GM19463 (cell line): Measurements from ENCODE around the gene GPX6.
"Not testable (repeated sequence)": the region's sequence is repeated elsewhere in the genome, so short reads cannot be mapped to it uniquely, and the experiment has no call there.

Experiments used
- ATAC-seq: cut with Tn5 transposase; IDR thresholded peaks from one replicate; pipeline ENCODE4 v1.9.1; 2021; ENCODE audit warnings: mild to moderate bottlenecking, moderate library complexity; ENCODE audit not compliant: unreplicated experiment

The GPX6 gene

DNA sequence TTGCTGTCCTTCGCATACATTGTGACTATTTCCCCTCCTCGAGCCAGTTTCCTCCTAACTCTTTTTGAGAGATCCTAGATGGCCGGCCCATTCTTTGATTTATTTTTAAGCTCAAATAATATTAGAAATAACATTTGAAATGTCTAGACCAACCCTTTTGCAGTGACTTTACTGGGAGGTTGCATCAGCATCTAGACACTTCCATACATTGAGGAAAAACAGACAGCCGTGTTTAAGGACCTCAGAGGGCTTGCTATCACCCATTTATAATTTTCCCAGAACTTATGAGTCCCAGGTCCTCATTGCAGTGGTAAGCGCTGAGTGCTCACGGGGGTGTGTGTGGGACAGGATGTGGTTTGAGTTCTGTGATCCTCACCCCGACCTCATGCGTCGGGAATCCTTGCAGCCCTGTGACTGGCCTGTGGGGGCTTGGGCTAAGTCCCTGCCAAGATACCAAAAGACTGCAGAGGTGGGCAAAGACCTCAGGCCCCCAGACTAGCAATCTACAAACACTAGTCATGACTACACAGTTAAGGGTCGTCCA lies 10.0 kb upstream of the GPX6 start, which contains the start of gene GPX5:
GPX5 (plus strand) TSS at position 386 of the 544 bp plus-strand sequence; CDS start at position 519, 133 bp downstream.
- ATAC-seq = no peak

DNA sequence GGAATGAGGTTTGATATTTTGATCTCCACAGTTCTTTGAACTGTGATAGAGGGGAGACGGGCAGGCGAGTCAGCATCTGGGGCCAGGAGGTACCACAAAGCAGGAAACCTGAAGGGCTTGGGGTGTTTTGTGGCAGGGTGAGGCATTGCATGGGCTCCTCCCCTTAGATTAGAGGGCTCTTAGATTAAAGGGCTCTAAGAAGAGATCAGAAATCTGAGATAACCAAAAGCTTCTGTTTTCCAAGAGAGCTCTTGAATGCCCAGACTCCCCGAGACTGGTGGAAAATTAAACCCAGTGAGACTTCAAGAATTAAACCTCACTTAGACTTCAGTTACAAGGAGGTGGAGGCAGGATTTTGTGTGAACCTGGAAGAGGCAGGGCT lies 7.6 kb upstream of the GPX6 start:
- no peak for ATAC-seq

DNA sequence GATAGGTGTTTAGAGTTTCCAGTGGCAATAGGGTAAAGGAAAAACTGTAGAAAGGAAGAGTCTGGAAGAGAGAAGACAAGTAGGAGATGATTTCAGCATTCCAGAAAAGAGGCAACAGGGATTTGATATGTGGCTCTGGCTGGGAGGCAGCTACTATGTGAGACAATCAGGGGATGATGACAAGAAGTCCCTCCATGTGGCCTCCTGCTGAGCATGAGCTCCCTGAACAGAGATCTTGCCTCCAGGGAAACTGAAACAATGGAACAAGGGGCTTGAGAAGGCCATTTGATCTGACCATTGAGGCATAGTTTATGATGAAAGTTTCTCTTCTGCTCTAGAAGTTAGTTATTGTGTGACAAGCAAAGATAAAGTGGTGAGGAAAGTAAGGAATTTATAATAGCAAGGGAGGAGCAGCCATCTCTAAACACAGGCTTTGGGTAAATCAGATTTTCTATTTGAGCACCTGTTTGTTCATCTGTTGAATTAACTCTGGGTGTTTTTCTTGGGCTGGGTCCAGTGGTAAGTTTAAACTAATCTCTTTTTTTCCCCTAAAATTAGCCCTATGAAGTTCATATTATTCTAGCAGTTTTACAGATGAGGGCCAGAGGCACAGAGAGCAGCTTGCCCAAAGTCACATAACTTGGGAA lies 7.1 kb upstream of the GPX6 start:
- no peak for ATAC-seq

- no peak for ATAC-seq
Observed at GRCh38 chr6:28517964-28518363, 2.4 kb upstream of the GPX6 start.

GRCh38 chr6:28512387-28512786 lies 3.2 kb downstream of the GPX6 start:
- not testable (repeated sequence) for ATAC-seq

GRCh38 chr6:28511628-28512300 lies 3.8 kb downstream of the GPX6 start:
- no peak for ATAC-seq

DNA sequence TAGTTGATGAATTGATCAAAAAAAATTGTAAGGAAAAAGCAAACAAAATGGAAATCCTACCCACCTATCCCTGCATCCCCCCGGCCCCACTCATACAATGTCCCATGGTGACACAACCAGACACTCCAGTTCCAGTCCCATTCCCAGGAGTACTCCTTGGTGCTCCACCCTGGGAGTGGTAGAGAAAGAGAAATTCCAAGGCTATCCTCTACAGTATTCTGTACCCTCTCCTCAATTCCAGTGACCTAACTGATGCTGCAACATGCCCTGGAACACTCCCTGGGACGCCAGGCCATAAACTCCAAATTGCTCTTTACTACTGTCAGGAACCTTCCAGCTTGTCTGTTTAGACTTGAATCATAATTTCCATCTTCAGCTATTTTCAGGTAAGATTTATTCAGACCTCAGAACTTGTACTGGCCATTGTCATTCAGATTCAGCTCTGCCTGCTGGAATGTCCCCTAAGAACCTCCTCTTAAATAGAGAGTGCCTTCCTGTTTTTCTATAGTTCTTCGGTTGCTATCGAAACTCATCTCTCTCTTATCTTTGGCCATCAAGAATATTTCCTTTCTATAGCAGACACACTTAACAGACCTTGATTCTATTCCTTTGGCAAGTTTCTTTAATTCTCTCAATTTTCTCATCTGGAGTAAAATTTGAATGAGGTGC lies 8.7 kb downstream of the GPX6 start:
- no peak for ATAC-seq

DNA sequence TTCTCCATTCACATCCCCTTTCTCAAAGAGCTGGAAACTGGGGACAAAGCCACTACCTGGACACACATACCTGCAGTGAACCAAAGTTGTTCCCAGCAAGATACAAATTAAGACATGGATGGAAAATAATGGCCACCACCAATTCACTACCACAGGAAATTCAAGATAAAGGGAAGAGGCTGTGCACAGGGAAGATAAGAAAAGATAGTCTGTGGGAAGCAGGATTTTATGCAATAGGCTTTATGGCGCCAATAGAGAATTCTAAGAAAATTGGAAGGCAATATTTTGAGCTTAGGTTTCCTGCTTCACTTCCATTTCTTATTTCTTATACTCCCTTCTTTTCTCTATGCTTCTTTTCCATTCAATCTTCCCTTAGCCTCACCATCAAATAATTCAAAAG lies 9.9 kb downstream of the GPX6 start:
- no peak for ATAC-seq

- not testable (repeated sequence) for ATAC-seq
Observed at GRCh38 chr6:28502709-28503305, 12.8 kb downstream of the GPX6 start.

GRCh38 chr6:28502136-28502535 lies 13.5 kb downstream of the GPX6 start:
- ATAC-seq = not testable (repeated sequence)

GRCh38 chr6:28501259-28501658 lies 14.3 kb downstream of the GPX6 start:
- no peak for ATAC-seq

DNA sequence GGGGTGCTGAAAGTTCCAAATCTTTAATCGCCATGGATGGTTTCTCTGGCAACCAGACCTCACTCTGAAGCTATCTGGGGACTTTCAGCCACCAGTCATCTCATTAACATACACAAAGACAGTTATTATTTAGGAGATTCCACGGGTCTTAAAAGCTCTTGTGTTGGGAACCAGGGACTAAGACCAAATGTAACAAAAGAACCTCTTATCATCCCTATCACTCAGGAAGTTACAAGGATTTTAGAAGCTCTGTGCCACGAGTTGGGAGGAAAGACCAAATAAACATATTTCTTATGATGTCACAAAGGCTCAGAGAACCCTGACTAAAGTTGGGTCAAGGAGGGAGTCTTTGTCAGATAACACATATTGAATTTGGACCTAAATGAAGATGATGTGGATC lies 17.7 kb downstream of the GPX6 start:
- ATAC-seq = no peak

DNA sequence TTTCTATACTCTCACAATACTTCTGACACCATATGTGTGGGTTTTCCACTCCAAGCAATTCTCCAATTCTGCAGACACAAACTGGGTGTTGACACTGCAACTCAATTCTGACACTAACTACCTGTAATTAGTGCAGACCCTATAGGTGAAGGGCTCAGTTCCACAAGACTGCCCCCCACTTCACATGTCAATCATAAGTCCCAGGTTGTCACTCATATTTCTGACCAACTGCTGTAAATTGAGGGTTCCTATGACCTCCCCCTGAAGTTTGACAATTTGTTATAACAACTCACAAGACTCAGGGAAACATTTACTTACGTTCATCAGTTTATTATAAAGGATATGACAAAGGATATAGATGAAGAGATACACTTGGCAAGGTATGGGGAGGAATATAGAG lies 18.3 kb downstream of the GPX6 start:
- no peak for ATAC-seq

DNA sequence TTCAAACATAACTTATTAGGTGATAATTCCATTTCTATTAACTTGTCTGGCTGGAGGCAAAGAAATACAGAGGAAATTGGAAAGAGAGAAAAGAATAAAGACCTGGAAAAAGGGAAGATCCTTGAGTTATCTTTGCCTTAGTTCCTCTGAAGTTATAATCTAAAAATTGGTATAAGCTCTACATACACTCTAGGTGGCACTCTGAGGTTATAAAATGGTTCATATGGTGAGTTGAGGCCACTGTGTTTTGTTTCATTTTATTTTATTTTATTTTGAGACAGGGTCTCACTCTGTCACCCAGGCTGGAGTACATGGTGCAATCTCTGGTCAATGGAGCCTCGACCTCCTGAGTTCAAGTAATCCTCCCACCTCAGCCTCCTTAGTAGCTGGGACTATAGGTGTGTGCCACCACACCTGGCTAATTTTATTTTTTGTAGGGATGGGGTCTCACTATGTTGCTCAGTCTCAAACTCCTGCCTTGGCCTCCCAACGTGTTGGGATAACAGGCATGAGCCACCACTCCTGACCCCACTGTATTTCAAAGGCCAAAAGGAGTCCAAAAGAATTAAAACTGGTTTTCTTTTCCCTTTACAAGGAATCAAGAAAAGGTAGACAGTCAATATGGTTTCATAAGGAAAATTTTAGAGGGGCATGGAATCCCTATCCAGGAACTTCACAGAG lies 19.4 kb downstream of the GPX6 start:
- no peak for ATAC-seq

DNA sequence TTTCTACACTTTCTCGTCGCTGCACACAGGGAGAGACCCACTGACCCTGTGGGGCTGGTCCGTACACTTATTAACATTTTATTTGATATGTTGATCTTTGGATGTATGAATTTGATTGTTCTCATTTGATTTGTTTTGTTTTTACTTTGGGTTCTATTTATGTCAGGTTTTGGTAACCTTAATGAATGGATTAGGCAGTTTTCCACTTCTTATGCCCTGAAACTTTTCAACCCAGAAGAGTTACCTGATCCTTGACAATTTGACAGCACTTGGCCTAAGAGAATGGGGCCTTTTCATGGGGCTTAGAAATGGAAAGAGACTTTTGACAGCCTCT lies 23.6 kb downstream of the GPX6 start:
- no peak for ATAC-seq

DNA sequence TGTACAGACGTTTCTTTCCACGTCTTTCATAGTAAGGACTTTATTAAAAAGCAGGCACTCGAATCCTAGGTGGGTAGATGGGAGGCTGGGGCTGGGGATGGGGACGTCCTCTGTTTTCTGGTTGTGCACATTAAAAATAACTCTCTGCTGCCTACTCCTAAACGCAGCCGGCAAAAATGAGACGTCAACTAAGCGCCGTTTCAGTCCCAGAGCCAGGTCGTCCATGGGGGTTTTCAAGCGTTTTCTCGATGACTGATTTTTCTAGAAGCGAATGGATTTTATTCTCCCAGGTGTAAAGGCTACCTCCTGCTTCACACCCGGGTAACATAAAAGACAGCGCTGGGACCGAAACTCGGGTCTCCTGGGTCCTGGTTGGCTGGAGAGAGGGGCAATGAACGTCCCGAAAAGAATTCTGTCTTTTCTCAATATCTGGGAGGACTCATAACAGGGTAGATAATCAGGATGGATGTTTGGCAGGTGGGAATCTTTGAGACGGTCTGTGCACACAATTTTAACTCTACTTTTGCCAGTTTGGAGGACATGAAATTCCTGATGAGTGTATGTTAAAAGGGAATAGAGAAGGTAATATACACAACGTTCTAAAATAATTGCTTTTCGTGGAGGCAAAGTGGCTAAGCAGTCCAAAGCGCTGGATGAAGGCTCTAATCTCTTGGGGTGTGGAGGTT lies 25.2 kb downstream of the GPX6 start:
- peak; percentile 26 for ATAC-seq

DNA sequence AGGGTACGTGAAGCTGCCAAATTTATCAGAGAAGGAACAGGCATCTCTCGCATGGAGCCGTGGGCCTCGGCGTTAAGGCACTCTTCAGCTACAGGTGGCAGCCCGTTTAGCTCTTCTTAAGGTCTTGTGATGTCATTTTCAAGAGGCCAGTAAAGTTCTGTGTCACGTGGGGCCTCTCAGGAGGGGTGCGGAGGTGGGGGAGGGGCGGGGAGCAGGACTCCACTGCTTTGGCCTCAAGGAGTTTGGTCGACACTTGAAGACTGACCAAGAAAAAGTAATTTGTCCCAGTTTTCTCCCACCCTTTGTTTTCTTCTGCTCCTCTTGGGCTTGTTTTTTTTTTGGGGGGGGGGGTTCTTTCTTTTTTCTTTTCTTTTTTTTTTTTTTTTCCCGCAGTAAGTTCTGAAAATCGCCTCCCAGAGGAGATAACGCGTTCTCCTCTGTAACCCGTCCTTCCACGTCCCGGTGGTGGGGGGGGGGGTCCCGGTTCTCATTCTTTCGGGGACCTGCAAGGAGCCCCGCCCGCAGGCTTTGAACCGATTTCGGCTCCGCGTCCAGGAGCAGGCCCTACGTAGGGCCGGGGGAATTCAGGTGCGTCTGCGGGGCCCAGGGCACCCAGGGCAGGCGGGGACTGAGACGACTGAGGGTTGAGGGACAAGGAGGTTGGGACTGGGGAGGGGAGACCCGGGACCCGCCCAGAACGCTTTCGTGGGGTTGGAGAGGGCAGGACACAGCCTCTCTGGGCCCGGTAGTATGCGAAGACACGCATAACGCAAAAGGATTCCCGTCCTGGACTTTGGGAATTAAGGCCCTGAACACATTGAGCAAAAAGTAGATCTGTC lies 26.0 kb downstream of the GPX6 start:
- peak; percentile 59 for ATAC-seq

DNA sequence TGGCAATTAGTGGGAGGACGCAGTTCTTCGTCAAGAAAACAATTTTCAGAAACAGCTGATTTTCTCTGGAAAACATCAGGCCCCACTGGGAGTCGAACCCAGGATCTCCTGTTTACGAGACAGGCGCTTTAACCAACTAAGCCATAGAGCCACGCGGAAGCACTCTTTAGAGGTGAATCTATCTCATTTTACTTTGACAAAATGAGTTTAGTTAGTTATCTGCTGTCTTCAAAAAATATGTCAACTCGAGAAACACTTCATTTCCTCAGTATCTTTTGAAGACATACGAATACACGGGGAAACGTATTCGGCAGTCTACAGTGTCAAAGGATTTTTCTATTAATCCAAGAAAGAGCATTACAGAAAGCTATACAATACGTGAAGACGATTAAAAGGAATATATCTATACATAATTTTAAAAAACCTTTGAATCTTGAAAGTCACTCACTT lies 26.7 kb downstream of the GPX6 start:
- no peak for ATAC-seq

DNA sequence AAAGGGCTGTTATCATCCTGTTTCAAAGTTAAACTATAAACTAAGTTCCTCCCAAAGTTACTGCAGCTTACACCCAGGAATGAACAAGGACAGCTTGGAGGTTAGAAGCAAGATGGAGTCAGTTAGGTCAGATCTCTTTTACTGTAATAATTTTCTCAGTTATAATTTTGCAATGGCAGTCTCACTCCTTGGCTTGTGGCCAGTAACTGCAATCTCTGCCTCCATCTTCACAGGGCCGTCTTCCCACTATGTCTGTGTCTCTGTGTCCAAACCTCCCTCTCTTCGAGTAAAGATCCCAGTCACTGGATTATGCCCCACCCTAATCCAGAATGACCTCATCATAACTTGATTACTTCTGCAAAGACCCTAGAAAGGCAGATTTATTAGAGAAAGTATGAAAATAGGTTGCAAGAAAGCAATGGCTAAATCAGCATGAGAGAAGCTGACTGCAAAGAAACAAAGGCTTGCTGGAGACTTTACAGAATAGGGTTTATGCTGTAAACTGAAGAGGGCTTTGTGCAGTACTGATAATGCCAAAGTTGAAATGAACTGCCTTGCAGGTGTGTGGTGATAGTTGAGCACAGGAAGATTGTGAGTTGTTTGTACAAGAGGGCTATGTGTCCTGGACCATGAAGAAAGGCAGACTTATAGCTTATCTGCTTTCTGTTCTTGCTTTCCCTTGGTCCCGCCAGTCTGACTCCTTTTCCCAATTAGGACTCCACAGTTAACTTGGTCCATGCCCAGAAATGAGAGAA lies 28.4 kb downstream of the GPX6 start:
- ATAC-seq = no peak
